HG03060 (cell line): ENCODE results near the gene SV2B.
"Not testable (repeated sequence)": the region's sequence is repeated elsewhere in the genome, so short reads cannot be mapped to it uniquely, and the experiment has no call there.

Experiments
- ATAC-seq: cut with Tn5 transposase; IDR thresholded peaks from one replicate; pipeline ENCODE4 v1.9.1; 2021; ENCODE audit warnings: low read depth, moderate number of reproducible peaks; ENCODE audit not compliant: unreplicated experiment

The SV2B gene

DNA sequence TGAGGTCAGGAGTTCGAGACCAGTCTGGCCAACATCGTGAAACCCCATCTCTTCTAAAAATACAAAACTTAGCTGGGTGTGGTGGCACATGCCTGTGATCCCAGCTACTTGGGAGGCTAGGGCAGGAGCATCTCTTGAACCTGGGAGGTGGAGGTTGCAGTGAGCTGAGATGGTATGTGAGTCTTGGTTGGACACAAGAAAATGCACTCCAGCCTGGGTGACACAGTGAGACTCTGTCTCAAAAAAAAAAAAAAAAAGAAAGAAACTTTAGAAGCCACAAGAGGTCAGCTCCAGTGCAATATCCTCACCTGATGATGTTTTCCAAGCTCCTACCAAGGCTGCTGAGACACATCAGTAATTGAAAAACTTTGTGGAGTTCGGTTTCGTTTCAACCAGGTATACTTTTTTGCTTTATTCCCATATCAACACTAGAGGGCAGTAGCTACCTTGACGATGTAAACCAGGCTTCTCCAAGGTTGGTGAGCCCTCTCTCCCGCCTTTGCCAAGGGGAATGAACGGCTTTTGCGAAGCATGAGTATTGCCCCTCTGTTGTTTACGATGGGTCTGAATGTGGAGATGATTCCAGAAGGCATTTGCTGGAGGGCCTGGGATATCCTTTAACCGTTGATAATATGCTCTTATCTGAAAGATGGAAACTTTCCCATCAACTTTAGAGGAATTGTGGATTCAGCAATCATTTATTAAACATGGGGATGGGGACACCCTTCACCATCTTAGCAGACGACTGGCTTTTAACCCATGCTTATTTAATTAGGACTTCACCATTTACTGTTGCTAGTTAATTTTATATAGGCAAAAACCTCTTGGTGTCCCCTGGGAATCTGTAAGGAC, 202.8 kb downstream of the SV2B start:
- ATAC-seq, result no peak

DNA sequence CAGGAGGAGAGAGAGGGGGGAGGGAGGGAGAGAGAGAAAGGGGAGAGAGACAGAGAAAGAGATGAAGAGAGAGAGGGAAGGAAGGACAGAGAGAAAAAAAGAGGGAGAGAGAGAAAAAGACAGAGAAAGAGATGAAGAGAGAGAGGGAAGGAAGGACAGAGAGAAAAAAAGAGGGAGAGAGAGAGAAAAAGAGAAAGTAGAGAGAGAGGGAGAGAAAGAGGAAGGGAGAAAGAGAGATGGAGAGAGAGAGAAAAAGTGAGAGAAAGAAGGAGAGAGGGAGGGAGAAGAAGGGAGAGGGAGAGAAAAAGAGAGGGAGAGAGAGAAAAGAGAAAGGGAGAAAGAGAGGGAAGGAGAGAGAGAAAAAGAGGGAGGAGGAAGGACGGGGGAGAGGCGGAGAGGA, 204.2 kb downstream of the SV2B start:
- no peak for ATAC-seq

GRCh38 chr15:91304786-91305185, 204.7 kb downstream of the SV2B start:
- ATAC-seq, result no peak

DNA sequence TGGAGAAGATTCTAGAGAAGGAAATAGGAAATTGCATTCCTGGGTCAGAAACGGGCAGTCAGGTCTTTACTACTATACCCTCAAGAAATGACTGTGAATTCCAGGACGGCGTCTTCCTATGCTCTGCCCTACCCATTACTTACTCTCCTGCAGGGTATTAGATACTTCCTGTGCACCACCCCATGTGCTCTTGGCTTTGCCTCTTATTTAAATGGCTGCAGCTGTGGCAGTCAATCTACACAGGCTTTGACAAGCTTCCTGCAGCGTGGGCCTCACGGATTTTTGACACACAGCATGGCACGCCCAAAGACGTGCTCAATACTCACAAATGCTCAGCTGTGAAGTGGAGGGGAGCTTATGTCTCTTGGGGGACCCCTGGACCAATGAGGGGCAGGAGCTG, 206.1 kb downstream of the SV2B start:
- ATAC-seq, result no peak

- no peak for ATAC-seq
Observed at GRCh38 chr15:91307601-91308000, 207.5 kb downstream of the SV2B start.

- ATAC-seq, result no peak
Observed at GRCh38 chr15:91308199-91308598, 208.1 kb downstream of the SV2B start.

GRCh38 chr15:91308855-91309254, 208.8 kb downstream of the SV2B start:
- no peak for ATAC-seq

GRCh38 chr15:91311986-91312385, 211.9 kb downstream of the SV2B start:
- no peak for ATAC-seq

DNA sequence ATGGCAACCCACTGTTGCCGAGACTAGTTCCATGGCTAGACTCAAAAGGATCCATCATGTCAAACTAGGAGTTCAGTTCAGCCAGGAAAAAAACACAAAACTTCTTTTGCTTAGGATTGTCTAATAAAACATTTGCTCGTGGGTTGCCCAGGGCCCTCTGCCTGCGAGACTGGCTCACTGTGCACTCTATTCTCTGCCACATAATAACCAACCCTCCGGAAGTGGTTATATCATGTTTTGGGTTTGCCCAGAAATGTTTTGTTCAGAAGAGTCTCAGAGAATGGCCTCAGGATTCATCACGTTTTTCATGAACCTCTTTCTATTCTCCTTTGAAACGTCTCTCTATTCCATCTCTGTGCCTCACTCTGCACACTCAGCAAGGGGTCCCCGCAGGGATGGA, 216.1 kb downstream of the SV2B start:
- no peak for ATAC-seq

- ATAC-seq, result no peak
Observed at GRCh38 chr15:91318516-91318915, 218.5 kb downstream of the SV2B start.

DNA sequence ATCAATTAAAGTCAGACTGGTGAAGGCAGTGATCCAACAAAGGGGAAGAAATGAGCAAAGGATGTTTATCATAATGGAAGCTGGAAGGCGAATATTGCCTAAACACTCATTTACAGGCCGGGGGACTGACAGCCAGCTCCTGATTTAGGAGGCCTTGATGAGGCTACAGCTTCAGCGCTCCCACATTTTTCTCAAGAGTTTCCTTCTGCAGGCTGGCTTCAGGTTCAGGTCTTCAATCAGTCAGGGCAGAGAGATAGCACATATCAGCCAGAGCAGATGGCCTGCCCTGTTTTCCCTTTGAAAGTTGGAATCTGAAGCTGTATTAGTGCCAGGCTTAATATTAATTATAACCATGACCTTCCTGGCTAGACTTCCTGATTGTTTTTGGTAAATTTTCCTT, 218.9 kb downstream of the SV2B start:
- no peak for ATAC-seq

- no peak for ATAC-seq
Observed at GRCh38 chr15:91319371-91320059, 219.5 kb downstream of the SV2B start.

DNA sequence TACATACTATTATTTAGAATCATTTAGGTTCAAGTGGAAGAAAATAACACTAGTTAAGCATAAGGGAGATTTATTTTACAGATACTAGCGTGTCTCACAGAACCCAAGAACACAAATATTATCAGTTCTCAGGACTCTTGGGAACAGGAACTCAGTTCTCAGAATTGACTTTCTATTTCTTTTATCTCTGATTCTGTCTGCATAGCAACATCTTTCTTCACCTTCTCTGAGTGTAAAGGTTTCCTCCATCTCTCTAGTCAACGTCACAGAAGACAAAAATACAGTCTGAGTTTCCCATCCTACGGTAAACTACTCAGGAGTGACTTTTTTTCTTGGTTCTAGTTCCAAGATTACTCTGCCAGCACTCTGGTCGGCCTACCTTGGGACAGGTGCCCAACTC, 220.0 kb downstream of the SV2B start:
- ATAC-seq, result no peak

- ATAC-seq, result no peak
Observed at GRCh38 chr15:91329914-91330313, 229.9 kb downstream of the SV2B start.

DNA sequence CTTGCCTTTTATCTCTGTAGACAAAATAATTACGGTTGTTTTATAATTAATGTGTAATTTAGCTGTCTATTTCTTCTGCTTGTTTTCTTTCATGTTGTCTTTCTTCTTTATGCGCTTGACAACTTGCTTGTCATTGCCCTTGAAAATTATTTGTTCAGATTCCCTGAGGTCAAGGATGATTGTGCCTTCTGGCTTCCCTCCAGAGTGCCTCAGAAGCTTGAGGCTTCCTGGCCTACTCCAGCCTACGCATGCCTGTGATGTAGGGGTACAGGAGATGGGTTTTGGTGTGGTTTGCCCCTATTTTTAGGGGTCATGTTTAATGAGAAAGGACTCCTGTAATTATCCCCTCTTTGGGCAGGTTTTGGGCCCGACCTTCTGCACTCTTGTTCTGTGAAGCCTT, 231.5 kb downstream of the SV2B start:
- ATAC-seq, result no peak

DNA sequence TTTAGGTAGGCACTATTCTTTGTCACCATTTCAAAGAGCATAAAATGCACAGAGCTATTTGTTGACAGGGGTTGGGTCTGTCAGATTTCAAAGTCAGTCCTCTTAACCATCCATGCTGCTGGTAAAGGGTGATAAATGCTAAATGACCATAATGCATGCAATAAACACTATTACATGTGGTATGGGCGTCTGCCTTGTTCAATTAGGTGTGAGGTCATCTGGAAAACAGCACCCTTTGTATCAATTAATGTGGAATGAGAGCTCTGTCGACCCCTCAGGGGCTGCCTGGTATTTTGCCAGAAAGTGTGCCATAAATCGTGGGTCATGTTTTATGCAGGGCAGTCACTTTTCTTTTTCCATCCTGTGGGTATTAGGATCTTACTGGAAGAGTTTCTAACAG, 235.6 kb downstream of the SV2B start:
- ATAC-seq, result no peak

- ATAC-seq, result no peak
Observed at GRCh38 chr15:91336687-91337086, 236.6 kb downstream of the SV2B start.

DNA sequence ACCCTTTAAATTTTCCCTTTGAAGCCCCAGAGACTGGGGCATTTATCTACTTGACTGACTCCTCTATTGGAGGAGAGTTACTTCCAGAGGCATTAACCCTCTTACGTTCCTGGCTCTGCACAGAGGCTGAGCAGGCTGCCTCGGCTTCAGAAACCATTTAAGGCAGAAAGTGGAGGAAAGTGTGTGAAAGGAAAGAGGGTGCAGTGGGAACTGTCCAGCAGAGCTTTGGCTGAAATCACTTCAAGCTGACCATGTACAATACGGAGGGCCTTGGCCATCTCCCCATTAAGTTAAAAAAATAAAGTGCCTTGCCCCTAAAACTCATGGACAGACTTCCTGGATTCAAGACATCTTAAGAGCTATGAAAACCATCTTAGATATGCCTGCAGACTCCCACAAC, 238.7 kb downstream of the SV2B start:
- no peak for ATAC-seq

- no peak for ATAC-seq
Observed at GRCh38 chr15:91342097-91342496, 242.0 kb downstream of the SV2B start.

- ATAC-seq, result not testable (repeated sequence)
Observed at GRCh38 chr15:91344912-91345311, 244.9 kb downstream of the SV2B start.

DNA sequence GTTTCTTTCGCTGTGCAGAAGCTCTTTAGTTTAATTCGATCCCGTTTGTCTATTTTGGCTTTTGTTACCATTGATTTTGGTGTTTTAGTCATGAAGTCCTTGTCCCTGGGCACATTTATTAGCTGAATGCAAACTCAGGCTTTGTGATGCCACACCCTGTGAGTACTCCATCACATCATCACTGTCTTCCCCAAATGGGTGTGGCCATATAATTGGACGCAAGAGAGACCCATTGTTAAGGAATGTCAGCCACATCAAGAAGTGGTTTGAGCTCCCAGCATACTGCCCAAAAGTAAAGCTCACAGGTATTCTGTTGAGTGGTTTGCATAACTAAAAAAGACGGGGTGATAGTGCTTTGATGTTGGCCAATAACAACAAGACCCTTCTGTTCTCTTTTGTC, 245.7 kb downstream of the SV2B start:
- ATAC-seq, result no peak

DNA sequence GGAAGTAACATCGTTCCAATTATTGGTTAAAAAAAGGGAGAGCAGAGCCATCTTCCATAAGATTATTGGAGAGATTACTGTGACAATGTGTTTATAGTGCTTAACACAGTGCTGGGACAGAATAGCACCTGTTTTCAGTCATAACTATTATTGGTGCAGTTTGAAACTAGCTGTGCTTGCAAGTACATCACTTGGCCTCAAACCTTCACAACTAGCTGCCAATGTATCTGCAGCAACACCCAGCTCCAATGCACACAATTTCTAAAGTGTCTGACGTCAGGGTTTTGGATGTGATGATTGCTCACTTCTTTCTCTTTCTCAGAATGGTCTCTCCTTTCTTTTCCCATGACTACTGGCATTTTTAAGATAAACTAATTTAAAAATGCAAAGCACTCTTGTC, 246.2 kb downstream of the SV2B start:
- ATAC-seq, result no peak
